Left hindlimb (tissue), 1 donor: Measurements from ENCODE around the gene SYCE3.
"Not testable (repeated sequence)": the region's sequence is repeated elsewhere in the genome, so short reads cannot be mapped to it uniquely, and the experiment has no call there.

ENCODE experiments used
- DNase-seq: peaks from one replicate; pipeline ENCODE4 v3.0.0-alpha.2; 2018

SYCE3 gene

GRCh38 chr22:50529897-50530579, 32.7 kb downstream of the SYCE3 start, which contains the start of gene TYMP:
TSS of gene TYMP (minus strand) at chr22:50530012. CDS start at chr22:50529709, 303 bp downstream.
- peak; percentile 80 for DNase-seq

DNA sequence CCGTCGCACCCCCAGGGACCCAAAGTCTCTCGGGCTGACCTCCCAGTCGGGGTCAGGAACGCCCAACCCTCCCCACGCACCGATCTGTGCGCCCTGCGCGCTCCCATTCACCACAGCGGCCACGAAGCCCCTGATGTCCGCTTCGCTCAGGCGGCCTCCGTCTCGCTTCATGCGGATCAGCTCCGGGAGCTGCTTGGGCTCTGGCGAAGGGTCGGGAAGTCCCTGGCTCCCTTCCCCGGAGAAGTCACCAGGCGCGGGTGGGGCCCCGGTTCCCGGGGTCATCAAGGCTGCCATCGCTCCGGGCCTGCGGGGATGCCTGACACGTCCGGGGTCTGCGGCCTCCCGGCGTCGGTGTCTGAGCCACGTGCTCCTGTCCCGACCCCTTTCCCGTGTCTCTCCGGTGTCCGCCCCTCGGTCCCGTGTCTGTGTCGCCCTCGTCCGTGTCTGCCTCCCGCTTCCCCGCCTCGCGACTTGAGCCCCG, 33.3 kb downstream of the SYCE3 start:
- DNase-seq, result peak; percentile 59

DNA sequence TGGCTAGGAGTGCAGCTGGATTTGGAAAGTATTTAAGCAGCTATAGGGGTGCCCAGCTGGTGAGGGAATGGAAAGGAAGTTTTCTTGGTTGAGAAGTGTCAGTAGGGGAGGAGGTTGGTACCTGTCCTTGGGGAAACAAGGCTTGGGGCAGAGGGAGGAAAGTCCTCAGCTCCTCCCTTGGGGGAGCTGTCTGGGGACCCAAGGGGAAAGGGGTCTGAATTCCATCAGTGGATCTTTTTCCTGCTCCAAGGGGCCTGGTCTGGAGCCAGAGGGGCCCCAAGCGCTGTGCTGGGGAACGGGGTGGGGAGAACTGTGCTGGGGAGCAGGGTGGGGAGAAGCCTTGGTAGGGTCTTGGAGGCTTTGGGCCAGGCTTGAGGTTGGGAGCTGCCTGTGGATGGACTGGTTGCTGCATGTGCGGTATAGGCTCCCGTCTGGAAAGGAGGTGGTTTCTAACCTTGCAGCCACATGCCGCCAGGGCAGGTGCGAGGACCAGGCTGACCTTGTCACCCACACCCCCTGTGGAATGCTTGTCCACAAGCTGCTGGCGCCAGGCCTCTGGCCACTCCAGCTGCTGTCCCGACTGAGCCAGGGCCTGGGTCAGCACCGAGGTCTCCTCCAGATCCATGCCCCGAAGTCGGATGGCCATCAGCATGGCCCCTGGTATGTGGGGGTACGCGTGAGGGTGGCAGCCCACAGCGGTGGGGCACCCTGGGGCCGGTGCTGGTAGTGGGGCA, 33.9 kb downstream of the SYCE3 start:
- DNase-seq, result no peak

GRCh38 chr22:50527921-50528681, 34.6 kb downstream of the SYCE3 start:
- DNase-seq, result no peak

DNA sequence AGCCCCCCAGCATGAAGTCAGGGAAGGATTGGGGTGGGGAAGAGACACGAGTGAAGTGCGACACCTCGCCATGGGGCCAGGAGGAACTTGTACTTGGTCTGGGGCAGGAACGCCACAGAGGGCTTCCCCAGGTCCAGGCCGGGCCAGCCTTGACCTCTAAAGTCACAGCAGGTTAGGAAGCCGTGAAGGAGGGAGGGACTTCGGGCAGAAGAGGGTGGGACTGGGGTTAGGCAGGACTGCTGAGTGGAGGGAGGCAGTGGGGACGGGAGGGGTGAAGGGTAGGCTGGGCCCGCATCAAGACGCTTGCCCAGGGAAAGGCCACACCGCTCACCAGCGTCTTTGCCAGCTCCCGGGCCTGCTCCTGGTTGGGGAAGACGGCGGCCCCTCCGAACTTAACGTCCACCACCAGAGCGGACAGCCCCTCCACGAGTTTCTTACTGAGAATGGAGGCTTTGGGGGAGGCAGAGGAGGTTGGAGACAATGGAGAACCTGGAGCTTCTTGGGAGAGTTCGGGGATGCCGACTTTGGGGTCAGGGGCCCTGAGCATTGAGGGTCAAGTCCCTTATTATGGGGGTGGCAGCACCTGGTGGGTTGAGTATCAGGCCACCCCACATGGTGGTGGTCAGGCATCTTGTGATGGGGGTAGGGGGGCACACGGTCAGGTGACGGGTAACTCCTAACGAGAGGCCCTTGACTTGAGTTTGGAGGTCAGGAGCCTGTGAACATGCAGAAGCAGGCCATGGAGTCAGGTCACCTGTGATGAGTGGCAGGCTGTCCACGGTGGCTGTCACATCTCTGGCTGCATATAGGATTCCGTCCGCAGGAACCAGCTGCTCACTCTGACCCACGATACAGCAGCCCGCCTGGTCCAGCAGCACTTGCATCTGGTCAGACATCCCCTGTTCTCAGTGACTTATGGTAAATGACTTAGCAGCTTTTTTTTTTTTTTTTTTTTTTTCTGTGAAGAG, 35.6 kb downstream of the SYCE3 start:
- DNase-seq, result peak; percentile 70

DNA sequence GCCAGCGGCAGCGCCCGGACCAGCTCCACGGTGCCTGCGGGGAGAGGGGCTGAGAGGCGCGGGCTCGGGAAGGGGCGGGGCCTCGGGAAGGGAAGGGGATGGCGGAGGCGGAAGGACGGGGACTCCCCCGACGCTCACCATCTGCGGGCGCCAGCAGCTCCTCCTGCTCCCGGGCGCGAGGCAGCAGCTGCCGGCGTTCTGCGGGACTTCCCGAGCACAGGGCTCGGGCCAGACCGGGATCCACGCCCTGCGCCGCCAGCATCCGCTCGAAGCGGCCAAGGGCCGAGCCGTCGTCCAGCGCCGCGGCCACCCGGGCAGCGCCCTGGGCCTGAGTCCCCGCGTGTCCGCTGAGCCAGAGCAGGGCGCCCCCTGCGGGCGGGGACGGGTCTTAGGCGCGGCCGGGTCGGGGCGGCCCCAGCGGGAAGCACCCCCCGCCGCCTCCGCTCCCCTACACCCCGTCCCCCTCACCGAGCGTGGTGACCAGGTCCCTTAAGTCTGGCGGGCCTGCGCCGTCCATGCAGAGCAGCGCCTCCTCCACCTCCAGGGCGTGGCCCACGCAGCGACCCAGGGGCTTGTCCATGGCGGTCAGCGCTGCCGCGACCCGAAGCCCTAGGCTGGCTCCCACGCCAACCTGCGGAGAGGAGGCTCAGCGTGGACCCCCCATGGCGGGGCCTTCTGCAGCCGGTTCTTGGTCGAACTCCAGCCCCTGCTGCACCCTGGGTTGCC, 36.4 kb downstream of the SYCE3 start:
- peak; percentile 90 for DNase-seq

DNA sequence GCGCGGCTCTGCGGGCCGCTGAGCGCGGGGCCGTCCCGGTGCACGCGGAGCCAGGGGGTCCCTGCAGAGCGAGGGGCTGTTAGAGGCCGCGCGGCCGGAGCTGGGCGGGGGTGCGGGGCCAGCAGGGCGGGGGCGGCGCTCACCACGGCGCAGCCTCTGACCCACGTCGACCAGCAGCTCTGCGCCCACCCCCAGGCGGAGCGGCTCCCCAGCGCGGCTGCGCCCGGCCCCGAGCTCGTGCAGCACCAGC, 36.9 kb downstream of the SYCE3 start:
- DNase-seq, result no peak

DNA sequence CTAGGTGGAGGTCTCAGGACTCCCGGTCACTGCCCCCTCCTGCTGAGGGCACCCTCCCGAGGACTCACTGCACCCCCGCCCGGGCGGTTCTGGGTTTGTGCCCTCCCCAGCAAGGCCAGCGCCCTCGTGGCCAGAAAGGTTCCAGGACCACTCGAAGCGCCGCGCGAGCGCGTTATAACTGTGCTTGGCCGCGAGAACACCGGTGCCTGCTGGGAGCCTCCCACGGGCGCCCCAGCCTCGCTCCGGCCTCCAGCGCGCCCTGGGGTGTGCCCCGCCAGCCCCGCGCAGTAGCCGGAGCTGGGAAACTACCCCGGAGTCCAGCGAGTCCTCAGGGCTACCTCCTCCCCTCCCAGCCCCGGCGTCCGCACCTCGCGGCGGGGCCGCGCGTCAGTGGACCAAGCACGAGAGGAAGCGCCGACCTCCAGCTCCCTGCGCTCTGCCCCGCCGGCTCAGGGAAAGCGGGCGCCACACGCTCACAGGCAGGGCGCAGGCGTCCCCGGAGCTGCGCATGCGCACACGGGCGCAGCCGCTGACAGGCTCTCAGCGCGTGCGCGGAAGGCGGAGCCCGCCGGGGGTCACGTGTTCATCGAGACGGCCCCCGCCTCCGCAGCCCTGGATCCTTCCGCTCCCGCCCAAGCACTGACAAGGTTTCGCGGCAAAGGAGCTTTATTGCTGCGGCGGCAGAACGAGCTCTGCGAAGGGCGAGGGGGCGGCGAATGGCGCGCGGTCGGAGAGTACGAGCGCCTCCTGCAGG, 37.4 kb downstream of the SYCE3 start, which contains the start of gene SCO2:
TSS of gene SCO2 (minus strand) at position 495 of the 754 bp plus-strand sequence. CDS start 1,187 bp downstream, outside the sequence.
- DNase-seq, result peak; percentile 98

GRCh38 chr22:50524676-50525103, 38.0 kb downstream of the SYCE3 start:
- DNase-seq, result no peak

DNA sequence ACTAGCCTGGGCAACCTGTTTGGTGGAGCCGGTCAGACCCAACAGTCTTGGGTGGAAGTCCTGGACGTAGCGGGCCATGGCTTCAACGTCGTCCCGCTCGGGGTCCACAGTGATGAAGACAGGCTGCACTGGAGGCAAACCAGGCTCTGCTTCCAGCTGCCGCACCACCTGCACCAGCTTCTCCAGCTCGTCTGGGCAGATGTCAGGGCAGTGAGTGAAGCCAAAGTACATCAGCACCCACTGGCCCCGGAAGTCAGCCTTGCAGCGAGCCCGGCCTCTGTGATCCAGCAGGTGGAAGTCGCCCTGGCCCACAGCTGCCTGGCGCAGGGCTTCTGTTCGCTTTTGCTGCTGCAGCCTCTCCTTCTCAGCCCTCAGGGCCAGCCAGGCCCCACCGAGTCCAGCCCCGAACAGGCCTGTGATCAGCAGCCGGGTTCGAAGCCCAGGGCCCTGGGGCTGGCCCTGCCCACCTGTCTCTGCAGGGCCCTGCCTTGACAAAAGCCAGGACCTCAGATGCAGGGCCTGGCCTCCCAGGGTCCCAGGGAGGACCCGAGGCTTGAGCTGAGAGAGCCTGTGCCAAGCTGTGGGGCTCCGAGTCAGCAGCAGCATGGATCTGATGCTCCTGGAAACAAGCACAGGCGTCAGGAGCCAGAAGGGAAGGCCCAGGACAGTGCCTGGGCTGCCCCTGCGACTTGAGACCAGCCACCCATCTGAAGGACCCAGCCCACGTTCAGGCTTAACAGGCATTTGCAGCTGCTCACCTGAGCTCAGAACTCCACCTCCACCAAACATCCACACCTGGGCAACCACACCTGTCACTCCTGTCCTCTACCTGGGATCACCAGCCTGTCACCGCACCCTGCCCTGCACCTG, 38.7 kb downstream of the SYCE3 start:
- DNase-seq, result no peak

DNA sequence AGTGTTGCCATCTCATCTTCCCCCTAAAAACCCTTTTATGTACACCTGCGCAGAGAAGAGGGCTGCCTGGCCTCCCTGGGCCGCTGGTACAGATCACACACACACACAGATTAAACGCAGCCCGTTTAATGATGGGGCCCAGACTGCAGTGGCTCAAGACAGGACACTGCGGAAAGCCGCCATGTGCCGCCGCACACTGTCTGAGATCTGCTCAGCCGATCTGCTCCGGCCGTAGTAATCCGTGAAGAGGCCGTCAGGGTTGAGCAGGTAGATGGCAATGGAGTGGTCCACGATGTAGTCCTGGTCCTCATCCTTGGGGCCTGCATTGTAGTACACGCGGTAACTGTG, 39.3 kb downstream of the SYCE3 start:
- DNase-seq, result no peak

GRCh38 chr22:50522806-50523438, 39.8 kb downstream of the SYCE3 start:
- no peak for DNase-seq

DNA sequence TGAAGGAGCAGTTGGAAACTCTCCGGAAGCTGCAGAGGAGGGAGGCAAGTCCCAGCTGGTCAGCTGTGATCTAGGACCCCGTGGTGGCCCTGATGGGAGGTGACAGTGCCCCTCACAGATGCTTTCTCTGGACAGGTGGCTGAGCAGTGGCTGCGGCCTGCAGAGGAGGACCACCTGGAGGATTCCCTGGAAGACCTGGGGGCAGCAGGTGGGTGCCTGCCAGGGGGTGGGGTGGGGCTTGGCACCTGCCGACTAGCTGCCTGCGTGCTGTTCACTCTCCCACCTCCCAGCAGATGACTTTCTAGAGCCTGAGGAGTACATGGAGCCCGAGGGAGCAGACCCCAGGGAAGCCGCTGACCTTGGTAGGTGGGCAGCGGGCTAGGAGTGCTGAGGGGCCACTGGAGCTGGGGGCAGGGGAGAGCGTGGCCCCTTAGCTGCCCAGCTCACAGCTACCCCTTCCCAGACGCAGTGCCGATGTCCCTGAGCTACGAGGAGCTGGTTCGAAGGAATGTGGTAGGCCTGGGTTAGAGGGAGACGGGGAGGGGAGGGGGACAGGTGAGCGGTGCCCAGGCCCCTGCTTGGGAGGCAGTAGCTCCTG, 40.4 kb downstream of the SYCE3 start:
- DNase-seq, result no peak

GRCh38 chr22:50521710-50522109, 41.0 kb downstream of the SYCE3 start:
- no peak for DNase-seq

DNA sequence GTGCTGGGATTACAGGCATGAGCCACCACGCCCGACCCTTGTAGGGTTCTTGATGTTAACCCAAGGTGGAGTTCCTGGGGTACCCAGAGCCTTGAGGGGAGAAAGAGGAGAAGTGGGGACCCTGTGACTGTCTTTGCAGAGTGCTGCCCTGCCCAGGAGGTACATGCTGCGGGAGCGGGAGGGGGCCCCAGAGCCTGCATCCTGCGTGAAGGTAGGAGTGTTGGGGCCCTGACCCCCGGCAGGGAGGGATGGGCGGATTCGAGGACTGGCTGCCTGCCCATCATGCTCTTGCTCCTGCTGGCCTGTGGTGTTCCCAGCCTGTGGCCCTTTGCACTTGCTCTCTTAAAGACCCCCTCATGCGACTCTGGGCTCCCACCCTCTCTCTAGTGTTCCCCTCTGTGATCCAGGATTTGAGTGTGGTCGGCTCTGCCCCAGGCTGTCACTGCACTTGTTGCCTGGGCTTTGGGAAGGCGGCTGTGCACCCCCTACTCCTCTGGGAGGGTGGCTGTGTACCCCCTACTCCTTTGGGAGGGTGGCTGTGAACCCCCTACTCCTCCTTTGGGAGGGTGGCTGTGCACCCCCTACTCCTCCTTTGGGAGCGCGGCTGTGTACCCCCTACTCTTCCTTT, 41.8 kb downstream of the SYCE3 start:
- DNase-seq, result no peak

DNA sequence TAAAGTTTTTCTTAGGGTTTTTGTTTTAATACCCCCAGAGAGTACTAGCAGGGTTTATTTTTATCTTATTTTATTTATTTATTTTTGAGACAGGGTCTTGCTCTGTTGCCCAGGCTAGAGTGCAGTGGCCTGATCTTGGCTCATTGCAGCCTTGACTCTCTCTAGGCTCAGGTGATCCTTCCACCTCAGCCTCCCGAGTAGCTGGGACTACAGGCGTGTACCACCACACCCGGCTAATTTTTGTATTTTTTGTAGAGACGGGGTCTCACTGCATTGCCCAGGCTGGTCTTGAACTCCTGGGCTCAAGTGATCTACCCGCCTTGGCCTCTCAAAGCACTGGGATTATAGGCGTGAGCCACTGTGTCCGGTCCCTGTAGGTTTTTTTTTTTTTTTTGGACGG, 42.5 kb downstream of the SYCE3 start:
- not testable (repeated sequence) for DNase-seq

GRCh38 chr22:50519151-50519550, 43.6 kb downstream of the SYCE3 start:
- no peak for DNase-seq

GRCh38 chr22:50518606-50519005, 44.1 kb downstream of the SYCE3 start:
- DNase-seq, result no peak
